Common myeloid progenitor, CD34-positive (primary cell): Measurements from ENCODE around the gene NENF.

Experiments
- CTCF ChIA-PET: fragments of 350-600 bp; sonication (Branson Sonifier 250); formaldehyde crosslinking; loops from one replicate; lab custom pipeline; 2021; ENCODE audit warnings: antibody characterized with exemption; lab: Charles Lee
- POLR2A ChIA-PET: fragments of 350-600 bp; sonication (Branson Sonifier 250); formaldehyde crosslinking; loops from one replicate; lab custom pipeline; 2021; ENCODE audit warnings: antibody characterized with exemption; lab: Charles Lee
- DNase-seq, 3 donors: peaks; one replicate each; pipeline versions ENCODE4 v3.0.0 to v3.0.0-alpha.2; 2013
- H3K27ac ChIP-seq, 2 experiments: 1 replicate in 1 of 2; 2 replicates in 1 of 2; pipeline ENCODE4 v1.7.0; 2013; ENCODE audit warnings: inconsistent platforms in 2 of 2, low read length in 2 of 2, mild to moderate bottlenecking in 2 of 2, low read depth in 1 of 2, moderate library complexity in 1 of 2; ENCODE audit not compliant: severe bottlenecking in 2 of 2, insufficient read depth in 1 of 2, poor library complexity in 1 of 2
- H3K27me3 ChIP-seq, 5 experiments: replicated peaks in 2 of 5; 1 replicate in 3 of 5; 2 replicates in 2 of 5; pipeline versions ENCODE4 v1.6.1 to v1.7.0; 2013; ENCODE audit warnings: low read length in 4 of 5, mild to moderate bottlenecking in 2 of 5, moderate library complexity in 2 of 5, inconsistent platforms in 1 of 5; ENCODE audit not compliant: insufficient read depth in 5 of 5, control insufficient read depth in 4 of 5
- H3K36me3 ChIP-seq, 4 experiments: 1 replicate in 2 of 4; 2 replicates in 2 of 4; pipeline versions ENCODE4 v1.6.1 to v1.7.0; 2013; ENCODE audit warnings: low read length in 3 of 4, control low read depth in 1 of 4, mild to moderate bottlenecking in 1 of 4; ENCODE audit not compliant: control insufficient read depth in 4 of 4, insufficient read depth in 4 of 4
- H3K4me1 ChIP-seq, 4 experiments: 1 replicate in 3 of 4; 2 replicates in 1 of 4; pipeline versions ENCODE4 v1.6.1 to v1.7.1; 2013; ENCODE audit warnings: low read length in 3 of 4, mild to moderate bottlenecking in 3 of 4, control low read depth in 1 of 4, inconsistent platforms in 1 of 4, moderate library complexity in 1 of 4; ENCODE audit not compliant: control insufficient read depth in 4 of 4, insufficient read depth in 4 of 4; ENCODE audit errors: control extremely low read depth in 1 of 4
- H3K4me3 ChIP-seq, 7 experiments: 1 replicate in 4 of 7; 2 replicates in 3 of 7; pipeline versions ENCODE4 v1.5.1 to v1.7.0; 2013; ENCODE audit warnings: mild to moderate bottlenecking in 7 of 7, low read length in 6 of 7, moderate library complexity in 6 of 7, inconsistent platforms in 2 of 7, low read depth in 2 of 7, control low read depth in 1 of 7; ENCODE audit not compliant: insufficient read depth in 4 of 7, control insufficient read depth in 1 of 7; ENCODE audit errors: extremely low read depth in 1 of 7
- H3K9me3 ChIP-seq, 5 experiments: 1 replicate in 4 of 5; 2 replicates in 1 of 5; pipeline versions ENCODE4 v1.6.1 to v1.7.1; 2013; ENCODE audit warnings: low read length in 4 of 5, mild to moderate bottlenecking in 2 of 5, inconsistent platforms in 1 of 5, low read depth in 1 of 5, moderate library complexity in 1 of 5; ENCODE audit not compliant: control insufficient read depth in 4 of 5, insufficient read depth in 2 of 5; ENCODE audit errors: control extremely low read depth in 1 of 5
- WGBS: methylation state at CpG from one replicate; pipeline ENCODE4 v1.1.5; 2013; ENCODE audit not compliant: insufficient coverage; 5-methylcytosine and 5-hydroxymethylcytosine counted together

NENF gene

GRCh38 chr1:212463565-212464285 is 31.0 kb downstream of the NENF start:
- H3K9me3 ChIP-seq, result no peaks in the 10 kb centered on the region
- CTCF ChIA-PET, result interaction anchor here (0.7 to 9.3 kb wide), 7 partner anchors 9 to 400 kb away, joined by 3 to 70 read pairs (median 3); partner anchors contain the start of gene ATF3
- no peaks in the 10 kb centered on the region for H3K27me3 ChIP-seq
- no peak overlapping the region for H3K27ac ChIP-seq
- WGBS, result 92% methylated on average over 6 of the region's 7 CpGs
- no peak overlapping the region for H3K4me3 ChIP-seq
- peaks cover 0 to 1% (median under 1%) of the 10 kb centered on the region in 4 experiments for H3K4me1 ChIP-seq
- POLR2A ChIA-PET, result interaction anchor here (0.7 kb wide), 1 partner anchor 10 kb away, joined by 3 read pairs; no protein-coding TSS in a partner anchor
- no peak for DNase-seq
- H3K36me3 ChIP-seq, result no peaks in the 10 kb centered on the region

GRCh38 chr1:212465311-212465710 is 32.6 kb downstream of the NENF start:
- Histone ChIP-seq H3K36me3 (no peaks in the 10 kb centered on the region), H3K4me1 (no peaks in the 10 kb centered on the region), H3K27me3 (no peaks in the 10 kb centered on the region), H3K27ac (no peak overlapping the region), H3K4me3 (no peak overlapping the region), H3K9me3 (no peaks in the 10 kb centered on the region)
- 98% methylated on average over 6 of the region's 7 CpGs for WGBS
- CTCF ChIA-PET, result interaction anchor here (0.9 to 9.3 kb wide), 3 partner anchors 10 to 396 kb away, joined by 3 to 70 read pairs (median 3); no protein-coding TSS in a partner anchor
- no peak for DNase-seq
- POLR2A ChIA-PET, result no interaction called here

- Histone ChIP-seq H3K4me3 (no peak overlapping the region), H3K4me1 (no peaks in the 10 kb centered on the region), H3K27me3 (no peaks in the 10 kb centered on the region), H3K36me3 (no peaks in the 10 kb centered on the region), H3K27ac (no peak overlapping the region), H3K9me3 (no peaks in the 10 kb centered on the region)
- DNase-seq, result no peak
- ChIA-PET CTCF (interaction anchor here (1.8 to 9.3 kb wide), 2 partner anchors 11 kb away, joined by 6 to 70 read pairs; no protein-coding TSS in a partner anchor), POLR2A (no interaction called here)
- no CpG with 5 or more reads among the region's 2 CpGs for WGBS
These were observed 33.7 kb downstream of the NENF start for GRCh38 chr1:212466437-212466836.

GRCh38 chr1:212466898-212467650 is 34.4 kb downstream of the NENF start:
- POLR2A ChIA-PET, result no interaction called here
- no peak for DNase-seq
- no peak overlapping the region for H3K27ac ChIP-seq

GRCh38 chr1:212467843-212468482 is 35.2 kb downstream of the NENF start:
- ChIA-PET POLR2A (no interaction called here), CTCF (interaction anchor here (1.9 to 9.3 kb wide), 2 partner anchors 10 to 13 kb away, joined by 8 to 70 read pairs; no protein-coding TSS in a partner anchor)
- Histone ChIP-seq H3K9me3 (no peaks in the 10 kb centered on the region), H3K27me3 (no peaks in the 10 kb centered on the region), H3K4me3 (no peak overlapping the region), H3K27ac (no peak overlapping the region), H3K4me1 (no peaks in the 10 kb centered on the region), H3K36me3 (no peaks in the 10 kb centered on the region)
- DNase-seq, result peak in 1 of 3 donors; percentile 50
- WGBS, result no CpG with 5 or more reads among the region's 6 CpGs

More at GRCh38 chr1:212466898-212467650, 34.4 kb downstream of the NENF start:
- Histone ChIP-seq H3K4me3 (no peak overlapping the region), H3K27me3 (no peaks in the 10 kb centered on the region), H3K4me1 (no peaks in the 10 kb centered on the region), H3K36me3 (no peaks in the 10 kb centered on the region), H3K9me3 (no peaks in the 10 kb centered on the region)
- WGBS, result 90% methylated on average over 11 of the region's 11 CpGs
- CTCF ChIA-PET, result interaction anchor here (1.8 to 9.3 kb wide), 2 partner anchors 10 to 12 kb away, joined by 6 to 70 read pairs; no protein-coding TSS in a partner anchor

GRCh38 chr1:212470059-212470458 is 37.3 kb downstream of the NENF start:
- ChIA-PET CTCF (interaction anchor here (1.2 to 9.3 kb wide), 4 partner anchors 8 to 400 kb away, joined by 3 to 70 read pairs (median 6); no protein-coding TSS in a partner anchor), POLR2A (no interaction called here)
- WGBS, result 95% methylated on average over 14 of the region's 15 CpGs
- H3K36me3 ChIP-seq, result no peaks in the 10 kb centered on the region
- no peak overlapping the region for H3K27ac ChIP-seq
- H3K4me1 ChIP-seq, result no peaks in the 10 kb centered on the region
- DNase-seq, result no peak
- H3K9me3 ChIP-seq, result no peaks in the 10 kb centered on the region
- no peak overlapping the region for H3K4me3 ChIP-seq
- no peaks in the 10 kb centered on the region for H3K27me3 ChIP-seq
